Measurements from ENCODE around the gene RASGRP3. TPM values are rescaled to one million over a fixed set of nuclear protein-coding genes. Genes with fewer than 3 reads are reported as not detected.

RASGRP3 gene
- total and polyA plus RNA-seq, 2 experiments from 2014 or later, result 0.18 to 0.22 TPM

DNA sequence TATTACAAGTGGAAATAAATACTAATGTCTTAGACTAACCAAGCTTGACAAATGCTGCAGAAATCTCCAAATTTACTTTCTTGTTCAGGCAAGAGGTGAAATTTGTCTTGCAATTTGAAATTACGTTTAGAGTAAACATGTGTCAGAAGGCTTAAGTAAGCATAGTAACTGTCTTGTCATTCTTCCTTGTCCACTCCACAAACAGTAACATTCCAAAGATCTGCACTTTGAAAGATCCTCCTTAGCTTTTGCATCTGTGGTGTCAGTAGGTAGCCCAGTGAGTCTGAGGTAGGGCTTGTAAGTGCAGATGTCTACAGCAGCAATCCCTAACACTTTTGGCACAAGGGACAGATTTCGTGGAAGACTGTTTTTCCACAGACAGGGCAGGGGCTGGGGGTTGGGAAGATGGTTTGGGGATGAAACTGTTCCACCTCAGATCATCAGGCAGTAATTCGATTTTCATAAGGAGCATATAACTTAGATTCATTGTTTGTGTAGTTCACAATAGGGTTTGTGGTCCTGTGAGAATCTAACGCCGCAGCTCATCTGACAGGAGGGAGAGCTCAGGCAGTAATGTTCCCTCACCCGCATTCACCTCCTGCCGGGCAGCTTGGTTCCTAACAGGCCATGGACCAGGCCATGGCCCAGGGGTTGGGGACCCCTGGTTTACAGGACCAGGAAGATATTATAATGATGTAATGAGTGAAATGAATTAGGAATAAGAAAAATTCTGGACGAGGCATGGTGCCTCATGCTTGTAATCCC, 18.6 kb downstream of the RASGRP3 start:
- 85 to 89% methylated on average over 8 of the region's 8 CpGs for WGBS, 2 experiments (ENCODE audit: low coverage in 1 of 2, low lambda C conversion rate in 2 of 2, missing lambda C conversion rate in 2 of 2)

DNA sequence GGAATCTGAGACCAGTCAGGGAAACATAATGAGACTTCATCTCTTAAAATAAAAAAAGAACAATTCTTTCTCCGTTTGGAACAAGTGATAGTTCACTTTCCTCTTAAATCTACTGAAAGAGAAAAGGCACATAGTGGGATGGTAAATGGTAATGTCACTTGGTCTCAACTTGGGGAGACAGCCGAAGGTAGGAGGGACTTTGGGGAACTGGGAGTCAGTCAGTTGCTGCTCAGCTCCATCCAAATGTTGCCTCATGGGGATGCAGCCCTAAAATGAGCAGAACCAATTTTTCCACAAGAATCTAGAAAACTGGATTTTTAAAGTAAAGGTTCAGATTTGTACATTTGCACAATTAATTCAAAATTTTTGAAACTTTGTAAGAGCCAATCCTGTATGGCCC, 19.2 kb downstream of the RASGRP3 start:
- H3K9me2 ChIP-seq (ENCODE audit: insufficient read depth), result no peaks in the 10 kb centered on the region
- no peaks in the 10 kb centered on the region for H3K9me3 ChIP-seq (ENCODE audit: low read depth)
- no peaks in the 10 kb centered on the region for H3K79me2 ChIP-seq (ENCODE audit: insufficient read depth)
- TF ChIP-seq EZH2phosphoT487 (IDR thresholded peaks at IDR 0.05; ENCODE audit: insufficient read depth, low read depth) (no peak), EZH2 (IDR thresholded peaks at IDR 0.05; ENCODE audit: insufficient read depth, poor library complexity, severe bottlenecking) (no peak)
- 78 to 83% methylated on average over 2 of the region's 2 CpGs for WGBS, 2 experiments (ENCODE audit: low coverage in 1 of 2, low lambda C conversion rate in 2 of 2, missing lambda C conversion rate in 2 of 2)
- H3K9ac ChIP-seq, result no peak overlapping the region
- no peak overlapping the region for H3K27ac ChIP-seq
- no peaks in the 10 kb centered on the region for H3K36me3 ChIP-seq (ENCODE audit: low read depth)
- DNase-seq, result no peak
- H3F3A ChIP-seq (ENCODE audit: insufficient read depth), result peaks cover 11% of the 10 kb centered on the region; the same call in 1 of the 2 replicates
- H4K20me1 ChIP-seq (ENCODE audit: insufficient read depth), result no peaks in the 10 kb centered on the region
- in situ Hi-C loops (cut with MboI), result no loop called here
- peak overlapping the region; percentile 14 for H3K4me2 ChIP-seq (ENCODE audit: unreplicated experiment)
- H3K27me3 ChIP-seq (replicated peaks; ENCODE audit: insufficient read depth), result no peaks in the 10 kb centered on the region
- no peak overlapping the region for H3K4me3 ChIP-seq
- peaks cover 26% of the 10 kb centered on the region for H3K4me1 ChIP-seq (ENCODE audit: insufficient read depth)
- no peak overlapping the region for H2AFZ ChIP-seq

More for the DNA sequence above, 18.6 kb downstream of the RASGRP3 start:
- Histone ChIP-seq H3K9ac (no peak overlapping the region), H3K4me3 (no peak overlapping the region), H3K27ac (no peak overlapping the region), H3K9me2 (ENCODE audit: insufficient read depth) (no peaks in the 10 kb centered on the region), H3K27me3 (replicated peaks; ENCODE audit: insufficient read depth) (no peaks in the 10 kb centered on the region), H3F3A (ENCODE audit: insufficient read depth) (peaks cover 11% of the 10 kb centered on the region; the same call in 1 of the 2 replicates), H3K4me1 (ENCODE audit: insufficient read depth) (peaks cover 26% of the 10 kb centered on the region), H3K36me3 (ENCODE audit: low read depth) (no peaks in the 10 kb centered on the region), H3K4me2 (ENCODE audit: unreplicated experiment) (peak overlapping the region; percentile 26), H3K79me2 (ENCODE audit: insufficient read depth) (no peaks in the 10 kb centered on the region), H3K9me3 (ENCODE audit: low read depth) (no peaks in the 10 kb centered on the region), H2AFZ (no peak overlapping the region), H4K20me1 (ENCODE audit: insufficient read depth) (no peaks in the 10 kb centered on the region)
- DNase-seq, result no peak
- in situ Hi-C loops (cut with MboI), result no loop called here
- TF ChIP-seq EZH2phosphoT487 (IDR thresholded peaks at IDR 0.05; ENCODE audit: insufficient read depth, low read depth) (no peak), EZH2 (IDR thresholded peaks at IDR 0.05; ENCODE audit: insufficient read depth, poor library complexity, severe bottlenecking) (no peak)

DNA sequence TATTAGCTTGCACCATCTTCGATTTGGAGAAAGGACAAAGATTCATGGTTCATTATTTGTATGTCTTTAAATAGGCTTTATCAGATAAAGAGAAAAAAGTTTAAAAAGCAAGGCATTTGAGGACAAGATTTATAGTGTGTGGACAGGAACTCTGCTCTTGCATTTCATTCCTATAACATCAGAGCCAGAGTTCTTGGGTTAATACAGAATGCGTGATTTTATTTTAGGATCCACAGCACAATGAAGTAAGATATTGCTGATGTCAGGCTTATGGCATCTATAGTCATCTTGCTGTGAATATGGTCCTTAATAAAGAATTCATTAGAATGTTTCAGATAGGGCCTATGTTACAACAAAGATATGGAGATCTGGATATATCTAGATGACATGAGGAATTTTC, 19.7 kb downstream of the RASGRP3 start:
- no peak overlapping the region for H3K4me3 ChIP-seq
- no peaks in the 10 kb centered on the region for H4K20me1 ChIP-seq (ENCODE audit: insufficient read depth)
- no peak overlapping the region for H3K27ac ChIP-seq
- no peaks in the 10 kb centered on the region for H3K9me2 ChIP-seq (ENCODE audit: insufficient read depth)
- H3K36me3 ChIP-seq (ENCODE audit: low read depth), result no peaks in the 10 kb centered on the region
- peaks cover 11% of the 10 kb centered on the region; the same call in 1 of the 2 replicates for H3F3A ChIP-seq (ENCODE audit: insufficient read depth)
- in situ Hi-C loops (cut with MboI), result no loop called here
- H3K79me2 ChIP-seq (ENCODE audit: insufficient read depth), result no peaks in the 10 kb centered on the region
- H3K4me1 ChIP-seq (ENCODE audit: insufficient read depth), result peaks cover 26% of the 10 kb centered on the region
- 26 to 29% methylated on average over 2 of the region's 2 CpGs for WGBS, 2 experiments (ENCODE audit: low coverage in 1 of 2, low lambda C conversion rate in 2 of 2, missing lambda C conversion rate in 2 of 2)
- peak overlapping the region; percentile 14 for H3K4me2 ChIP-seq (ENCODE audit: unreplicated experiment)
- TF ChIP-seq EZH2phosphoT487 (IDR thresholded peaks at IDR 0.05; ENCODE audit: insufficient read depth, low read depth) (no peak), EZH2 (IDR thresholded peaks at IDR 0.05; ENCODE audit: insufficient read depth, poor library complexity, severe bottlenecking) (no peak)
- H3K9me3 ChIP-seq (ENCODE audit: low read depth), result no peaks in the 10 kb centered on the region
- H3K9ac ChIP-seq, result no peak overlapping the region
- DNase-seq, result peak; percentile 71
- H3K27me3 ChIP-seq (replicated peaks; ENCODE audit: insufficient read depth), result no peaks in the 10 kb centered on the region
- H2AFZ ChIP-seq, result no peak overlapping the region

DNA sequence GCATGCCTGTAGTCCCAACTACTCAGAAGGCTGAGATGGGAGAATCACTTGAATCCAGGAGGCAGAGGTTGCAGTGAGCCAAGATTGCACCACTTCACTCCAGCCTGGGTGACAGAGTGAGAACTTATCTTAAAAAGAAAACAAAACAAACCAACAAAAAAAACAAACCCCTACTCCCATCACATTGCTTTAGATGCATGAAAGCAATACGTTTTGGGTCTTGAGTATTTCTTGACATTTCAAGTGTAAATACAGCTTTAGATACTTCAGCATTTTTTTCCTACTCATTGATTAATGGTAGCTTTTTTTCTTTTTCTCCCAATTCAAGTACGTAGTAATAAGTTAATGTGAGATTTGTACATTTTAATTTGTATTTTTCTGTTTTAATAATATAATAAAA, 20.3 kb downstream of the RASGRP3 start:
- Histone ChIP-seq H3K27me3 (replicated peaks; ENCODE audit: insufficient read depth) (no peaks in the 10 kb centered on the region), H3K9me3 (ENCODE audit: low read depth) (no peaks in the 10 kb centered on the region), H3K4me3 (no peak overlapping the region), H4K20me1 (ENCODE audit: insufficient read depth) (no peaks in the 10 kb centered on the region), H3K36me3 (ENCODE audit: low read depth) (no peaks in the 10 kb centered on the region), H3K27ac (no peak overlapping the region), H3K4me1 (ENCODE audit: insufficient read depth) (peaks cover 26% of the 10 kb centered on the region), H2AFZ (no peak overlapping the region), H3K4me2 (ENCODE audit: unreplicated experiment) (peak overlapping the region; percentile 14), H3K79me2 (ENCODE audit: insufficient read depth) (no peaks in the 10 kb centered on the region), H3K9me2 (ENCODE audit: insufficient read depth) (no peaks in the 10 kb centered on the region), H3F3A (ENCODE audit: insufficient read depth) (peaks cover 11% of the 10 kb centered on the region; the same call in 1 of the 2 replicates), H3K9ac (no peak overlapping the region)
- no peak for TF ChIP-seq EZH2 (IDR thresholded peaks at IDR 0.05; ENCODE audit: insufficient read depth, poor library complexity, severe bottlenecking)
- no peak for TF ChIP-seq EZH2phosphoT487 (IDR thresholded peaks at IDR 0.05; ENCODE audit: insufficient read depth, low read depth)
- DNase-seq, result no peak
- 89 to 92% methylated on average over 2 of the region's 2 CpGs for WGBS, 2 experiments (ENCODE audit: low coverage in 1 of 2, low lambda C conversion rate in 2 of 2, missing lambda C conversion rate in 2 of 2)
- in situ Hi-C loops (cut with MboI), result no loop called here
